Measurements from ENCODE around the gene PTPN14.

- TF ChIP-seq ZNF232 (CRISPR knock-in tag; IDR thresholded peaks at IDR 0.05) (no peak), ESRRA (CRISPR knock-in tag; IDR thresholded peaks at IDR 0.05; ENCODE audit: borderline replicate concordance) (no peak), SOX15 (CRISPR knock-in tag; IDR thresholded peaks at IDR 0.05) (no peak), FOXP4 (CRISPR knock-in tag; IDR thresholded peaks at IDR 0.05) (no peak), ELF4 (CRISPR knock-in tag; IDR thresholded peaks at IDR 0.05; ENCODE audit: low read depth) (no peak), CTCF (IDR thresholded peaks at IDR 0.05) (no peak)
Measured at GRCh38 chr1:214330715-214331114, 220.7 kb downstream of the PTPN14 start.
